ENCODE measurements around the gene ADAM12. TPM values are rescaled to one million over a fixed set of nuclear protein-coding genes. Genes with fewer than 3 reads are reported as not detected.

Gene ADAM12
- total RNA-seq, 1 experiment from 2014 or later: 16.8 TPM

DNA sequence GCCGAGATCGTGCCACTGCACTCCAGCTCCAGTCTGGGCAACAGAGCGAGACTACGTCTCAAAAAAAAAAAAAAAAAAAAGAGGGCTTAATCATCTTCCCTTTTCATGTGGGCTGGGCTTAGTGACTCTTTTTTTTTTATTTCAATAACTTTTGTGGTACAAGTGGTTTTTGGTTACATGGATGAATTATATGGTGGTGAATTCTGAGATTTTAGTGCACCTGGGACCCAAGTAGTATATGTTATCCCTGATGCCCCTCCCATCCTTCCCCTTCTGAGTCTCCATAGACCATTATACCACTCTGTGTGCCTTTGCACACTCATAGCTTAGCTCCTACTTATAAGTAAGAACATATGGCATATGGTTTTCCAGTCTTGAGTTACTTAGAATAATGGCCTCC is 4.8 kb upstream of the ADAM12 start:
- ChIA-PET POLR2A (ENCODE audit: unreplicated experiment) (no interaction called here), CTCF (interaction anchor here (0.5 kb wide), 1 partner anchor 255 kb away, joined by 4 read pairs; no protein-coding TSS in a partner anchor)
- Histone ChIP-seq H3K4me2 (no peak overlapping the region), H3K4me3 (no peak overlapping the region), H2AFZ (no peak overlapping the region), H3F3A (ENCODE audit: insufficient read depth, low read depth) (peaks cover 11% of the 10 kb centered on the region; the same call in 1 of the 2 replicates), H3K27me3 (ENCODE audit: insufficient read depth, low read depth) (no peaks in the 10 kb centered on the region), H3K27ac (no peak overlapping the region), H3K9me3 (ENCODE audit: insufficient read depth, low read depth) (no peaks in the 10 kb centered on the region), H3K4me1 (replicated peaks; ENCODE audit: insufficient read depth) (peaks cover 13% of the 10 kb centered on the region), H3K36me3 (ENCODE audit: low read depth) (no peaks in the 10 kb centered on the region), H3K9me2 (ENCODE audit: insufficient read depth) (no peaks in the 10 kb centered on the region), H4K20me1 (ENCODE audit: insufficient read depth) (no peaks in the 10 kb centered on the region), H3K79me2 (ENCODE audit: low read depth) (no peaks in the 10 kb centered on the region)
- intact Hi-C loops (cut with micrococcal nuclease; ENCODE audit: unreplicated experiment): loop anchor here (10.0 kb wide), 2 partner anchors 512 to 1612 kb away; partner anchors contain the start of gene DOCK1
- no TSS peak for BruUV-seq (replicated peaks)
- TF ChIP-seq EZH2 (IDR thresholded peaks at IDR 0.05; ENCODE audit: low read depth): no peak
- TF ChIP-seq, protein P1, sequence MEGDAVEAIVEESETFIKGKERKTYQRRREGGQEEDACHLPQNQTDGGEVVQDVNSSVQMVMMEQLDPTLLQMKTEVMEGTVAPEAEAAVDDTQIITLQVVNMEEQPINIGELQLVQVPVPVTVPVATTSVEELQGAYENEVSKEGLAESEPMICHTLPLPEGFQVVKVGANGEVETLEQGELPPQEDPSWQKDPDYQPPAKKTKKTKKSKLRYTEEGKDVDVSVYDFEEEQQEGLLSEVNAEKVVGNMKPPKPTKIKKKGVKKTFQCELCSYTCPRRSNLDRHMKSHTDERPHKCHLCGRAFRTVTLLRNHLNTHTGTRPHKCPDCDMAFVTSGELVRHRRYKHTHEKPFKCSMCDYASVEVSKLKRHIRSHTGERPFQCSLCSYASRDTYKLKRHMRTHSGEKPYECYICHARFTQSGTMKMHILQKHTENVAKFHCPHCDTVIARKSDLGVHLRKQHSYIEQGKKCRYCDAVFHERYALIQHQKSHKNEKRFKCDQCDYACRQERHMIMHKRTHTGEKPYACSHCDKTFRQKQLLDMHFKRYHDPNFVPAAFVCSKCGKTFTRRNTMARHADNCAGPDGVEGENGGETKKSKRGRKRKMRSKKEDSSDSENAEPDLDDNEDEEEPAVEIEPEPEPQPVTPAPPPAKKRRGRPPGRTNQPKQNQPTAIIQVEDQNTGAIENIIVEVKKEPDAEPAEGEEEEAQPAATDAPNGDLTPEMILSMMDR (conservative IDR thresholded peaks at IDR 0.05): no peak
- DNase-seq: no peak

DNA sequence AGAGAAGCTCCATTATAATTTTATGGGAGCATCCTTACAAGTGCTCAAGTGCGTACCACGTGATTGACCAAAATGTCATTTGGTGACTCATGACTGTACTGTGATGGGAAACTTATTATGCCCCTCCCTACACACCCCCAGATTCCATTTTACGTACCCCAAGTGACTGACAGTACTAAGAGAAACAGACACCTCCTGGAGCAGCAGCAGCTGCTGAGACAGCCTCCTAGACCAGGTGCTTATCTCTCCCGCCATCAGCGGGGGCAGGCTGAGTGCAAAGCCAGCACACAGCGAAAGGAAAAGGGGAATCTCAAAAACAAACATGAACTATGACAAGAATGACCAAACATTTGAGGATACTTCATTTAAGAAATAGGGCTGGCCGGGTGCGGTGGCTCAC is 4.2 kb upstream of the ADAM12 start:
- Histone ChIP-seq H3K79me2 (ENCODE audit: low read depth) (no peaks in the 10 kb centered on the region), H3K4me3 (no peak overlapping the region), H2AFZ (no peak overlapping the region), H3F3A (ENCODE audit: insufficient read depth, low read depth) (peaks cover 6% of the 10 kb centered on the region; the same call in 1 of the 2 replicates), H3K4me1 (replicated peaks; ENCODE audit: insufficient read depth) (peaks cover 8% of the 10 kb centered on the region), H3K4me2 (no peak overlapping the region), H3K27ac (no peak overlapping the region), H3K36me3 (ENCODE audit: low read depth) (no peaks in the 10 kb centered on the region), H4K20me1 (ENCODE audit: insufficient read depth) (no peaks in the 10 kb centered on the region), H3K27me3 (ENCODE audit: insufficient read depth, low read depth) (no peaks in the 10 kb centered on the region), H3K9me2 (ENCODE audit: insufficient read depth) (no peaks in the 10 kb centered on the region), H3K9me3 (ENCODE audit: insufficient read depth, low read depth) (no peaks in the 10 kb centered on the region)
- ChIA-PET POLR2A (ENCODE audit: unreplicated experiment) (no interaction called here), CTCF (no interaction called here)
- no TSS peak for BruUV-seq (replicated peaks)
- intact Hi-C loops (cut with micrococcal nuclease; ENCODE audit: unreplicated experiment): loop anchor here (10.0 kb wide), 2 partner anchors 512 to 1612 kb away; partner anchors contain the start of gene DOCK1
- TF ChIP-seq, protein P1 (conservative IDR thresholded peaks at IDR 0.05): no peak
- no peak for TF ChIP-seq EZH2 (IDR thresholded peaks at IDR 0.05; ENCODE audit: low read depth)
- no peak for DNase-seq

DNA sequence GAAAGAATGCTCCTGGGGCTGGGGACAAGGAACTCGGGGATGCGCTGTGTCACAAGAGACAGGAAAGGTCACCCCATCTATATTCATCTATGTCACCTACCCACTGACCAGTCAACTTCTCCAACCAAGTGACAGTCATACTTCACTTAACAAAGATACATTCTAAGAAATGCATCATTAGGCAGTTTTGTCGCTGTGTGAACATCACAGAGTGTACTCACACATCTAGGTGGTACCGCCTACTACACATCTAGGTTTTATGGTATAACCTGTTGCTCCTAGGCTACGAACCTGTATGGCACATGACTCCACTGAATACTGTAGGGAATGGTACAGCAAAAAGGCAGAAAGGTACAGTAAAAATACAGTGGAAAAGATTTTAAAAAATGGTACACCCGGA is 3.8 kb upstream of the ADAM12 start:
- H3K4me1 ChIP-seq (replicated peaks; ENCODE audit: insufficient read depth): peaks cover 4% of the 10 kb centered on the region
- BruUV-seq (replicated peaks): no TSS peak
- no peaks in the 10 kb centered on the region for H4K20me1 ChIP-seq (ENCODE audit: insufficient read depth)
- no peak for DNase-seq
- H3K27ac ChIP-seq: no peak overlapping the region
- H2AFZ ChIP-seq: no peak overlapping the region
- H3K9me3 ChIP-seq (ENCODE audit: insufficient read depth, low read depth): no peaks in the 10 kb centered on the region
- ChIA-PET POLR2A (ENCODE audit: unreplicated experiment) (no interaction called here), CTCF (no interaction called here)
- H3K36me3 ChIP-seq (ENCODE audit: low read depth): no peaks in the 10 kb centered on the region
- no peaks in the 10 kb centered on the region for H3K27me3 ChIP-seq (ENCODE audit: insufficient read depth, low read depth)
- intact Hi-C loops (cut with micrococcal nuclease; ENCODE audit: unreplicated experiment): loop anchor here (10.0 kb wide), 2 partner anchors 513 to 1613 kb away; partner anchors contain the start of gene DOCK1
- H3K4me3 ChIP-seq: no peak overlapping the region
- no peak overlapping the region for H3K4me2 ChIP-seq
- TF ChIP-seq EZH2 (IDR thresholded peaks at IDR 0.05; ENCODE audit: low read depth): no peak
- TF ChIP-seq, protein P1 (conservative IDR thresholded peaks at IDR 0.05): no peak
- no peaks in the 10 kb centered on the region for H3K79me2 ChIP-seq (ENCODE audit: low read depth)
- peaks cover 2% of the 10 kb centered on the region; the same call in 1 of the 2 replicates for H3F3A ChIP-seq (ENCODE audit: insufficient read depth, low read depth)
- H3K9me2 ChIP-seq (ENCODE audit: insufficient read depth): no peaks in the 10 kb centered on the region
